ENCODE data around the gene LMX1B. TPM values are rescaled to one million over a fixed set of nuclear protein-coding genes. Genes with fewer than 3 reads are reported as not detected.
A peak's percentile ranks its signal among the peaks of the same experiment; 100 is the strongest.

LMX1B gene
- total RNA-seq, 4 donors from 2014 or later, result 3.2 to 6.9 (median 4.6) TPM

GRCh38 chr9:126609711-126610388 lies 3.9 kb upstream of the LMX1B start:
- WGBS, 2 donors, result 66 to 79% methylated on average over 10 to 22 of the region's 23 CpGs
- no peak for DNase-seq (ENCODE audit: low spot score in 2 of 2)
- H3K4me3 ChIP-seq (ENCODE audit: low read depth, poor library complexity, severe bottlenecking), result no peak overlapping the region
- no peak for TF ChIP-seq POLR2A (IDR thresholded peaks at IDR 0.05)
- TF ChIP-seq CTCF (IDR thresholded peaks at IDR 0.05), result no peak
- intact Hi-C loops (cut with DNase I; ENCODE audit: low total_unique reads), result loop anchor here (5.0 kb wide), 1 partner anchor 172 kb away; no protein-coding TSS in a partner anchor

- no peak for TF ChIP-seq POLR2A (IDR thresholded peaks at IDR 0.05)
- TF ChIP-seq CTCF (IDR thresholded peaks at IDR 0.05), result no peak
- intact Hi-C loops (cut with DNase I; ENCODE audit: low total_unique reads), result loop anchor here (5.0 kb wide), 1 partner anchor 171 kb away; no protein-coding TSS in a partner anchor
- no peak overlapping the region for H3K4me3 ChIP-seq (ENCODE audit: low read depth, poor library complexity, severe bottlenecking)
- DNase-seq (ENCODE audit: low spot score in 2 of 2), result no peak
- WGBS, 2 donors, result 27 to 35% methylated on average over 25 of the region's 25 CpGs
Measured at GRCh38 chr9:126611193-126611591, 2.5 kb upstream of the LMX1B start.

DNA sequence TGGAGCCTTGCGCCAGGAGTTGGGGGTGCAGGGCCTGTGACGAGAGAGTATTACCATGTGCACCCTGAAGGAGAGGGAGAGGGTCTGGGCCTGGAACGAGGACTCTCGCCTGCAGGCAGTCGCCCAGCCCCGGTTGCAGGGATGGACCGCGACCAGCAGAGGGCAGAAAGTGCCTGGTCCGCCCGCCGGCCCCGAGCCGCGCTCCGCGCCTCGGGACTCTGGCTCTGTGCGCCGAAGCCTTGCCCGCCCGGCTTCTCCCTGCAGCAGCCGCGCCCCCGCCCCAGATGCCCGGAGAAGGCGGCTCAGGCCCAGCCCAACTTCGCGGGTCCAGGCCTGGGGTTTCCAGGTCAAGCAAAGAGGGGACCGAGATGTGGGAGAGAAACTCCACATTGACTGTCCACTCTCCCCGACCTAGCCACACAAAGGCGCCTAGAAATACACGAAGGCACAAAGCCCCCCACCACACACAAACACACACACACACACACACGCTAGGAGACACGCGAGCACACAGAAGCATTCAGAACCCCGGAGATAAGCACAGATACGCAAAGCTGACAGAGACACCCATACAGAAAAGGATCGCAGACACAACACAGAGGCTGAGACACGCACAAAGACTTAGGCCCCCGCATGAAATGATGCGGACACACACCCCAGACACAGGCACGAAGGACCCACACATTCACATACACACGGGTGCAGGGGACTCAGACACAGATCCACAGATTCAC lies 2.0 kb upstream of the LMX1B start:
- WGBS, 2 donors, result 1 to 5% methylated on average over 23 to 43 of the region's 43 CpGs
- H3K4me3 ChIP-seq (ENCODE audit: low read depth, poor library complexity, severe bottlenecking), result no peak overlapping the region
- peak; percentile 42 to 94 for DNase-seq (ENCODE audit: low spot score in 2 of 2)
- intact Hi-C loops (cut with DNase I; ENCODE audit: low total_unique reads), result loop anchor here (5.0 kb wide), 1 partner anchor 171 kb away; no protein-coding TSS in a partner anchor
- no peak for TF ChIP-seq POLR2A (IDR thresholded peaks at IDR 0.05)
- TF ChIP-seq CTCF (IDR thresholded peaks at IDR 0.05), result peak in 1 of 3 donors; percentile 72

DNA sequence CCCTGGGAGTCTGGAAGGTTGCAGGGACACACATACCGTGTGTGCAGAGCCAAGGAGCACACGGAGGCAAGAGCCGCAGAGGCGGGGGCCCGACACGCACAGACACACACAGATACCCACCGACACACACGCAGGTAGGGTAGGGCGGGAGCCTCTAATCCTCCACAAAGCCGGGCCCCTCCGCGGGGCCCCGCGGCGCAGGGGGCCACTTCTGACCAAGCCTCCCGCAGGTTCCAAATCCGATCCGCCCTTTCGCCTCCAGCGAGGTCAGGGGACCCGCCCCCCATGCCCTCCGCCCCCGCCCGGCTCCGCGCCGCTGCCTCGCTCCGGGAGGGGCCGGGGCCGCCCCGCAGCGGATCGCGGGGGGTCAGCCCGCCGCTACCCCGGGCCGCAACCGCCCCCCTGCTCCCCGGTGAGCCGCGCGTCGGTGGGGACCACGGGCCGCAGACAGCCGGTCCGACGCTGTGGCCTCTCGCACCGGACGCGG lies 1.4 kb upstream of the LMX1B start:
- no peak overlapping the region for H3K4me3 ChIP-seq (ENCODE audit: low read depth, poor library complexity, severe bottlenecking)
- TF ChIP-seq POLR2A (IDR thresholded peaks at IDR 0.05), result no peak
- TF ChIP-seq CTCF (IDR thresholded peaks at IDR 0.05), result no peak
- no peak for DNase-seq (ENCODE audit: low spot score in 2 of 2)
- intact Hi-C loops (cut with DNase I; ENCODE audit: low total_unique reads), result loop anchor here (5.0 kb wide), 1 partner anchor 170 kb away; no protein-coding TSS in a partner anchor
- WGBS, 2 donors, result 2 to 3% methylated on average over 13 to 41 of the region's 54 CpGs

- no peak for DNase-seq (ENCODE audit: low spot score in 2 of 2)
- WGBS, 2 donors, result 2% methylated on average over 65 to 68 of the region's 68 CpGs
- no peak for TF ChIP-seq POLR2A (IDR thresholded peaks at IDR 0.05)
- no peak for TF ChIP-seq CTCF (IDR thresholded peaks at IDR 0.05)
- H3K4me3 ChIP-seq (ENCODE audit: low read depth, poor library complexity, severe bottlenecking), result peak overlapping the region; percentile 29
- intact Hi-C loops (cut with DNase I; ENCODE audit: low total_unique reads), result loop anchor here (5.0 kb wide), 1 partner anchor 169 kb away; no protein-coding TSS in a partner anchor
Measured at GRCh38 chr9:126612813-126613641, 701 bp upstream of the LMX1B start.

All from lower leg skin (tissue), 4 donors.